Right atrium auricular region (tissue), 2 donors: Measurements from ENCODE around the gene TAF11L6. TPM values are rescaled to one million over a fixed set of nuclear protein-coding genes. Genes with fewer than 3 reads are reported as not detected.
"Not testable (repeated sequence)": the region's sequence is repeated elsewhere in the genome, so short reads cannot be mapped to it uniquely, and the experiment has no call there.

ENCODE experiments used
- DNase-seq: peaks from one replicate; pipeline ENCODE4 v3.0.0-alpha.2; 2019; ENCODE audit warnings: low spot score
- H3K27ac ChIP-seq, 2 donors: fragments of 200-600 bp; sonication (generic); 1 replicate in 1 of 2; 2 replicates in 1 of 2; pipeline ENCODE4 v1.5.1; 2016 to 2019
- H3K27me3 ChIP-seq, 2 donors: fragments of 200-600 bp; sonication (generic); one replicate each; pipeline versions ENCODE4 v1.5.1 to v1.6.0; 2017 to 2019
- H3K36me3 ChIP-seq: fragments of 200-600 bp; sonication (generic); one replicate; pipeline ENCODE4 v1.5.1; 2016
- H3K4me1 ChIP-seq, 2 donors: fragments of 200-600 bp; sonication (generic); one replicate each; pipeline versions ENCODE4 v1.5.1 to v1.6.0; 2017 to 2019
- H3K4me3 ChIP-seq, 2 donors: fragments of 200-600 bp; sonication (generic); 1 replicate in 1 of 2; 2 replicates in 1 of 2; pipeline ENCODE4 v1.5.1; 2017 to 2019; ENCODE audit warnings: mild to moderate bottlenecking in 1 of 2, moderate library complexity in 1 of 2
- H3K9me3 ChIP-seq, 2 donors: fragments of 200-600 bp; sonication (generic); one replicate each; pipeline ENCODE4 v1.5.1; 2019
- total RNA-seq, 2 donors: library from RNA; depleted of rRNA; stranded (reverse); fragments of >200 nt; gene quantifications; one replicate each; pipeline ENCODE4 v1.1.0, GENCODE V29; 2016
- TF ChIP-seq, protein P1 (sequence below), 2 donors: fragments of 200-600 bp; sonication (generic); IDR thresholded peaks; one replicate each; pipeline ENCODE4 v1.5.1; 2019; ENCODE audit warnings: antibody characterized with exemption in 2 of 2

TAF11L6 gene
- total RNA-seq, 2 donors from 2014 or later, result not detected

DNA sequence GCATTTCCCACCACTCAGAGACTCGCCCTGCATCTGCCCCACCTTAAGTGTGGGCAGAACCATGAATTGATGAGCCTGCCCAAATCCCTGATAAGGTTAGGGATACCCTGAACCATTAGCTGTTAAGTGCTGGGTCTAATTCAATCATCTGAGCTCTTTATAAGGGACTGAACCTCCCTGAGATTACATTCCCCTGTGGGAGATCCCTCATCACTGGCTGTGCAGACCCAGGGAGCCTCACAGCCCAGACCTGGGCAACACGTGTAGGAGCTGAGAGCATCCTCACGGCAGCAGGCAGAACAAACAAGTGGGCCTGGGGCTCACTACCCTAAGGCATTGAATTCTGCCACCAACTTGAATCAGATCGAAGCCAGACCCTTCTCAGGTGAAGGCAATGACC lies 31.0 kb upstream of the TAF11L6 start:
- TF ChIP-seq, protein P1, sequence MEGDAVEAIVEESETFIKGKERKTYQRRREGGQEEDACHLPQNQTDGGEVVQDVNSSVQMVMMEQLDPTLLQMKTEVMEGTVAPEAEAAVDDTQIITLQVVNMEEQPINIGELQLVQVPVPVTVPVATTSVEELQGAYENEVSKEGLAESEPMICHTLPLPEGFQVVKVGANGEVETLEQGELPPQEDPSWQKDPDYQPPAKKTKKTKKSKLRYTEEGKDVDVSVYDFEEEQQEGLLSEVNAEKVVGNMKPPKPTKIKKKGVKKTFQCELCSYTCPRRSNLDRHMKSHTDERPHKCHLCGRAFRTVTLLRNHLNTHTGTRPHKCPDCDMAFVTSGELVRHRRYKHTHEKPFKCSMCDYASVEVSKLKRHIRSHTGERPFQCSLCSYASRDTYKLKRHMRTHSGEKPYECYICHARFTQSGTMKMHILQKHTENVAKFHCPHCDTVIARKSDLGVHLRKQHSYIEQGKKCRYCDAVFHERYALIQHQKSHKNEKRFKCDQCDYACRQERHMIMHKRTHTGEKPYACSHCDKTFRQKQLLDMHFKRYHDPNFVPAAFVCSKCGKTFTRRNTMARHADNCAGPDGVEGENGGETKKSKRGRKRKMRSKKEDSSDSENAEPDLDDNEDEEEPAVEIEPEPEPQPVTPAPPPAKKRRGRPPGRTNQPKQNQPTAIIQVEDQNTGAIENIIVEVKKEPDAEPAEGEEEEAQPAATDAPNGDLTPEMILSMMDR (IDR thresholded peaks at IDR 0.05), result no peak

DNA sequence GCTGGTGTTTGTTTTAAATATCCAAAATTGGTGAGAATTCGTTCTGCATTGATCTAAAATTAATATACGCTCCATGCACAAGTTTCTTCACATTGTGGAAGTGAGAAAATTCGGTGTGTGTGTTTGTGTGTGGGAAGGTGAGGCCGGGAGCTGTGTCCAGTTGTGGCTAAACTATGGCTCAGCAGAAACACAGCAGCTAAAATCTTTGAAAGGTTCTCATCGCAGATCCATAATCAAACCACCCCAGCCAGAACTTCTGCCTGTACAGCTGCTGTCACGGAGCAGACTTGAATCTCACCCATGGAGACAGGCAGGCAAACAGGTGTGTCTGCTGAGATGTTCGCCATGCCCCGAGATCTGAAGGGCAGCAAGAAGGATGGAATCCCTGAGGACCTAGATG lies 30.5 kb upstream of the TAF11L6 start, which contains the start of gene TAF11L2:
Gene TAF11L2, plus strand, starts transcription at position 301 of the 400 bp plus-strand sequence.
- H3K36me3 ChIP-seq, H3K27ac ChIP-seq, H3K4me3 ChIP-seq, H3K9me3 ChIP-seq, H3K4me1 ChIP-seq, DNase-seq, H3K27me3 ChIP-seq: not testable (repeated sequence)

More for the DNA sequence above, 31.0 kb upstream of the TAF11L6 start:
- Histone ChIP-seq H3K27me3 (no peaks in the 10 kb centered on the region), H3K27ac (no peak overlapping the region), H3K36me3 (no peaks in the 10 kb centered on the region), H3K9me3 (peaks cover 0 to 5% of the 10 kb centered on the region in 2 donors), H3K4me3 (no peak overlapping the region), H3K4me1 (no peaks in the 10 kb centered on the region)
- no peak for DNase-seq

DNA sequence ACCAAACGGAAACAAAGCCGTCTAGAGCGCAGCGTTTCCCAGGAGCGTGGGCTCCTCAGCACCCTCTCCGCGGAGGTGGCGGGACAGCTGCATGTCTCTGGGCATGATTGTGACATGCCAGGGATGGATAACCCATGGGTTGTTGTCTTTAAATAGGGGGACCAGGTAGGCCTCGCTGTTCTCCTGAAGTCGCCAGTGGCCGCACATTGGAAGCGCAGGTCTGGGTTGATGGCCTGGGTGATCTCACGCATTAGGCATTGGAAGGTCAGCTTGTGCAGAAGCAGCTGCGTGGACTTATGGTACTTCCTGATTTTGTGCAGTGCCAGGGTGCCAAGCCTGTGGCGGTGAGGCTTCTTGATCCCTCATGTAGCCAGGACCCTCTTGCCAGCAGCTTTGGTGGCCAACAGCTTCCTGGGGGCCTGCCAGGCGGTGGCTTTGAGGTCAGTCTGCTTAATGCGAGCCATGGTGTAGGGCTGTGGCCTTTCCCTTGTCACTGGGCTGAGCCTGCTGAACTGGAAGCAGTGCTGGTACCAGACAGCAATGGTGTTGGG lies 16.6 kb upstream of the TAF11L6 start:
- Histone ChIP-seq H3K4me1 (no peaks in the 10 kb centered on the region), H3K27me3 (no peaks in the 10 kb centered on the region), H3K9me3 (no peaks in the 10 kb centered on the region), H3K36me3 (no peaks in the 10 kb centered on the region), H3K27ac (no peak overlapping the region), H3K4me3 (no peak overlapping the region)
- TF ChIP-seq, protein P1 (IDR thresholded peaks at IDR 0.05), result no peak
- no peak for DNase-seq

DNA sequence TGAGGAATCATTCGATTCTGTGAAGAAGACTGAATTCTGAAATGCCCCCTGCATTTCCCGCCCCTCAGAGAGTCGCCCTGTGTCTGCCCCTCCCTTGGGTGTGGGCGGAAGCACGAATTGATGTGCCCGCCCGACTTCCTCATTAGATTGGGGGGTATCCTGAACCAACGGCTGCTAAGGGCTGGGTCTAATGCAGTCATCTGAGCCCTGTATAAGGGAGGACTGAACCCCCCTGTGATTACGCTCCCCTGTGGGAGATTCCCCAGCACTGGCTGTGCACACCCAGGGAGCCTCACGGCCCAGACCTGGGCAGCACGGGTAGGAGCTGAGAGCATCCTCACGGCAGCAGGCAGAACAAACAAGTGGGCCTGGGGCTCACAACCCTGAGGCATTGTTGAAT lies 10.9 kb upstream of the TAF11L6 start:
- H3K27me3 ChIP-seq, H3K4me3 ChIP-seq, DNase-seq, H3K36me3 ChIP-seq, H3K27ac ChIP-seq, H3K4me1 ChIP-seq, H3K9me3 ChIP-seq: not testable (repeated sequence)

DNA sequence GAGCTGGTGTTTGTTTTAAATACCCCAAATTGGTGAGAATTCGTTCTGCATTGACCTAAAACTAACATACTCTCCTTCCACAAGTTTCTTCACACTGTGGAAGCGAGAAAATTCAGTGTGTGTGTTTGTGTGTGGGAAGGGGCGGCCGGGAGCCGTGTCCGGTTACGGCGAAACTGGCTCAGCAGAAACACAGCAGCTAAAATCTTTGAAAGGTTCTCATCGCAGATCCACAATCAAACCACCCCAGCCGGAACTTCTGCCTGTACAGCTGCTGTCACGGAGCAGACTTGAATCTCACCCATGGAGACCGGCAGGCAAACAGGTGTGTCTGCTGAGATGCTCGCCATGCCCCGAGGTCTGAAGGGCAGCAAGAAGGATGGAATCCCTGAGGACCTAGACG lies 10.4 kb upstream of the TAF11L6 start, which contains the start of gene TAF11L3:
Gene TAF11L3, plus strand, starts transcription at position 301 of the 400 bp plus-strand sequence.
- not testable (repeated sequence) for H3K27ac ChIP-seq, H3K36me3 ChIP-seq, H3K27me3 ChIP-seq, H3K4me1 ChIP-seq, H3K9me3 ChIP-seq, DNase-seq, H3K4me3 ChIP-seq

GRCh38 chr5:17519508-17519907 lies 9.0 kb upstream of the TAF11L6 start:
- not testable (repeated sequence) for H3K9me3 ChIP-seq, H3K4me3 ChIP-seq, H3K27ac ChIP-seq, H3K4me1 ChIP-seq, H3K36me3 ChIP-seq, H3K27me3 ChIP-seq, DNase-seq

GRCh38 chr5:17521501-17521900 lies 7.0 kb upstream of the TAF11L6 start, which contains the start of gene TAF11L4:
TSS of gene TAF11L4 (plus strand) at chr5:17521801.
- H3K4me1 ChIP-seq, DNase-seq, H3K9me3 ChIP-seq, H3K27ac ChIP-seq, H3K36me3 ChIP-seq, H3K27me3 ChIP-seq, H3K4me3 ChIP-seq: not testable (repeated sequence)

DNA sequence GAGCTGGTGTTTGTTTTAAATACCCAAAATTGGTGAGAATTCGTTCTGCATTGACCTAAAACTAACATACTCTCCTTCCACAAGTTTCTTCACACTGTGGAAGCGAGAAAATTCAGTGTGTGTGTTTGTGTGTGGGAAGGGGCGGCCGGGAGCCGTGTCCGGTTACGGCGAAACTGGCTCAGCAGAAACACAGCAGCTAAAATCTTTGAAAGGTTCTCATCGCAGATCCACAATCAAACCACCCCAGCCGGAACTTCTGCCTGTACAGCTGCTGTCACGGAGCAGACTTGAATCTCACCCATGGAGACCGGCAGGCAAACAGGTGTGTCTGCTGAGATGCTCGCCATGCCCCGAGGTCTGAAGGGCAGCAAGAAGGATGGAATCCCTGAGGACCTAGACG lies 3.5 kb upstream of the TAF11L6 start, which contains the start of gene TAF11L5:
Gene TAF11L5, plus strand, starts transcription at position 301 of the 400 bp plus-strand sequence.
- not testable (repeated sequence) for H3K36me3 ChIP-seq, DNase-seq, H3K9me3 ChIP-seq, H3K27me3 ChIP-seq, H3K27ac ChIP-seq, H3K4me1 ChIP-seq, H3K4me3 ChIP-seq

GRCh38 chr5:17526504-17526903 lies 2.0 kb upstream of the TAF11L6 start:
- not testable (repeated sequence) for H3K27me3 ChIP-seq, H3K27ac ChIP-seq, H3K4me3 ChIP-seq, H3K4me1 ChIP-seq, H3K9me3 ChIP-seq, H3K36me3 ChIP-seq
- peak; percentile 72 for DNase-seq

Other genes starting within 250 kb of the TAF11L6 start
- gene TAF11L2, start 30.4 kb upstream of the TAF11L6 start, total RNA-seq, result not detected
- gene TAF11L3, start 10.3 kb upstream of the TAF11L6 start, total RNA-seq, result not detected
- not detected for gene TAF11L4, start 6.9 kb upstream of the TAF11L6 start, total RNA-seq
- gene TAF11L5, start 3.4 kb upstream of the TAF11L6 start, total RNA-seq, result not detected
- gene TAF11L7, start 57.1 kb downstream of the TAF11L6 start, total RNA-seq, result not detected
- gene TAF11L8, start 62.3 kb downstream of the TAF11L6 start, total RNA-seq, result not detected
- gene TAF11L9, start 65.7 kb downstream of the TAF11L6 start, total RNA-seq, result not detected
- gene TAF11L10, start 69.2 kb downstream of the TAF11L6 start, total RNA-seq, result not detected
- gene TAF11L11, start 75.5 kb downstream of the TAF11L6 start, total RNA-seq, result not detected
- not detected for gene TAF11L12, start 81.7 kb downstream of the TAF11L6 start, total RNA-seq
- not detected for gene TAF11L13, start 103.4 kb downstream of the TAF11L6 start, total RNA-seq
- gene TAF11L14, start 105.8 kb downstream of the TAF11L6 start, total RNA-seq, result not detected